Metanephros (tissue), 2 donors: Measurements from ENCODE around the gene ZNF442. TPM values are rescaled to one million over a fixed set of nuclear protein-coding genes. Genes with fewer than 3 reads are reported as not detected.

ENCODE experiments used
- small RNA-seq: library from RNA; depleted of rRNA; stranded (forward); fragments of <200 nt; gene quantifications from one replicate; pipeline ENCODE3, GENCODE V24; 2014; ENCODE audit warnings: low replicate concordance
- total RNA-seq: library from RNA; depleted of rRNA; stranded (reverse); fragments of >200 nt; gene quantifications from one replicate; pipeline ENCODE4 v1.2.3, GENCODE V29; 2014

ZNF442 gene
- total RNA-seq, result 8.1 TPM

GRCh38 chr19:12365236-12366162 lies at the start of gene ZNF442:
ZNF442 (minus strand) TSS chr19:12365683; CDS start chr19:12363631, 2,052 bp downstream.

GRCh38 chr19:12400633-12401502 lies 35.4 kb upstream of the ZNF442 start, which contains the start of gene ZNF799:
ZNF799 (minus strand) TSS chr19:12401271; CDS start chr19:12401070, 201 bp downstream.

GRCh38 chr19:12333162-12334159 lies 32.0 kb downstream of the ZNF442 start, which contains the start of gene ZNF563:
ZNF563 (minus strand) TSS chr19:12333633; CDS start chr19:12333482, 151 bp downstream.

Small RNAs within 50 kb of the gene (small RNA-seq; reads per million reads assigned to genes)
- gene RPS29P23, result not detected

Other genes starting within 250 kb of the ZNF442 start
- gene ZNF20, start 225.3 kb downstream of the ZNF442 start, total RNA-seq, result 13.5 TPM
- gene ZNF625, start 208.9 kb downstream of the ZNF442 start, total RNA-seq, result 22.8 TPM
- 17.4 TPM for gene ZNF136, start 202.6 kb downstream of the ZNF442 start, total RNA-seq
- gene ZNF44, start 70.8 kb downstream of the ZNF442 start, total RNA-seq, result 27.0 TPM
- gene ZNF563, start 32.0 kb downstream of the ZNF442 start, total RNA-seq, result 5.3 TPM
- gene ZNF799, start 35.6 kb upstream of the ZNF442 start, total RNA-seq, result 6.0 TPM
- 8.6 TPM for gene ZNF443, start 75.3 kb upstream of the ZNF442 start, total RNA-seq
- 13.7 TPM for gene ZNF709, start 119.1 kb upstream of the ZNF442 start, total RNA-seq
- gene ZNF564, start 185.8 kb upstream of the ZNF442 start, total RNA-seq, result 24.9 TPM
- gene ZNF490, start 245.1 kb upstream of the ZNF442 start, total RNA-seq, result 11.2 TPM
- gene ZNF791, start 245.2 kb upstream of the ZNF442 start, total RNA-seq, result 21.5 TPM